ENCODE measurements around the gene PCDHB11.
"Not testable (repeated sequence)": the region's sequence is repeated elsewhere in the genome, so short reads cannot be mapped to it uniquely, and the experiment has no call there.

The PCDHB11 gene

GRCh38 chr5:141175933-141176332, 23.5 kb upstream of the PCDHB11 start:
- Mint-ChIP-seq H3K27ac (no peak overlapping the region), H3K9me3 (peaks cover 0 to 7% of the 10 kb centered on the region in 2 donors), H3K4me1 (ENCODE audit: low read depth in 2 of 2) (peaks cover 4 to 7% of the 10 kb centered on the region in 2 donors), H3K36me3 (ENCODE audit: insufficient read depth) (peaks cover 8% of the 10 kb centered on the region), H3K4me3 (no peak overlapping the region), H3K27me3 (peaks cover 10 to 13% of the 10 kb centered on the region in 2 donors)
- ATAC-seq (replicated peaks) = no peak
- no peak for DNase-seq

- H3K27me3 Mint-ChIP-seq = peaks cover 14 to 18% of the 10 kb centered on the region in 2 donors
- H3K4me1 Mint-ChIP-seq (ENCODE audit: low read depth in 2 of 2); H3K36me3 Mint-ChIP-seq (ENCODE audit: insufficient read depth); H3K9me3 Mint-ChIP-seq; DNase-seq; H3K4me3 Mint-ChIP-seq; ATAC-seq (replicated peaks); H3K27ac Mint-ChIP-seq: not testable (repeated sequence)
Observed at GRCh38 chr5:141177577-141178191, 21.7 kb upstream of the PCDHB11 start, which contains the start of gene PCDHB8. Gene PCDHB8 (plus strand): TSS chr5:141177790. CDS start chr5:141178035, 245 bp downstream.

GRCh38 chr5:141179371-141179770, 20.1 kb upstream of the PCDHB11 start:
- not testable (repeated sequence) for ATAC-seq (replicated peaks); H3K27ac Mint-ChIP-seq; DNase-seq; H3K9me3 Mint-ChIP-seq; H3K4me1 Mint-ChIP-seq (ENCODE audit: low read depth in 2 of 2); H3K36me3 Mint-ChIP-seq (ENCODE audit: insufficient read depth); H3K4me3 Mint-ChIP-seq
- peaks cover 22 to 29% of the 10 kb centered on the region in 2 donors for H3K27me3 Mint-ChIP-seq

GRCh38 chr5:141179876-141180275, 19.6 kb upstream of the PCDHB11 start:
- H3K36me3 Mint-ChIP-seq (ENCODE audit: insufficient read depth); H3K9me3 Mint-ChIP-seq; H3K4me1 Mint-ChIP-seq (ENCODE audit: low read depth in 2 of 2); H3K27ac Mint-ChIP-seq; ATAC-seq (replicated peaks); DNase-seq; H3K4me3 Mint-ChIP-seq: not testable (repeated sequence)
- peaks cover 27 to 34% of the 10 kb centered on the region in 2 donors for H3K27me3 Mint-ChIP-seq

GRCh38 chr5:141180313-141180712, 19.1 kb upstream of the PCDHB11 start:
- no peak overlapping the region for H3K4me3 Mint-ChIP-seq
- DNase-seq = no peak
- H3K4me1 Mint-ChIP-seq (ENCODE audit: low read depth in 2 of 2) = no peaks in the 10 kb centered on the region
- H3K27ac Mint-ChIP-seq = no peak overlapping the region
- H3K36me3 Mint-ChIP-seq (ENCODE audit: insufficient read depth) = no peaks in the 10 kb centered on the region
- no peak for ATAC-seq (replicated peaks)
- peaks cover 0 to 1% of the 10 kb centered on the region in 2 donors for H3K9me3 Mint-ChIP-seq
- H3K27me3 Mint-ChIP-seq = peaks cover 32 to 38% of the 10 kb centered on the region in 2 donors

- Mint-ChIP-seq H3K36me3 (ENCODE audit: insufficient read depth) (no peaks in the 10 kb centered on the region), H3K27ac (no peak within 1 kb of the TSS), H3K4me1 (ENCODE audit: low read depth in 2 of 2) (peaks cover 5% of the 10 kb centered on the region in 2 donors), H3K27me3 (peaks cover 32 to 53% of the 10 kb centered on the region in 2 donors), H3K4me3 (no peak within 1 kb of the TSS), H3K9me3 (peaks cover 0 to 1% of the 10 kb centered on the region in 2 donors)
- ATAC-seq (replicated peaks) (no peak), DNase-seq (no peak)
Observed at GRCh38 chr5:141182248-141182647, 17.2 kb upstream of the PCDHB11 start, which contains the start of gene PCDHB16. Gene PCDHB16 (plus strand): TSS chr5:141182387. CDS start chr5:141182560, 173 bp downstream.

GRCh38 chr5:141184117-141184855, 15.1 kb upstream of the PCDHB11 start:
- H3K27ac Mint-ChIP-seq; H3K4me3 Mint-ChIP-seq; ATAC-seq (replicated peaks); H3K36me3 Mint-ChIP-seq (ENCODE audit: insufficient read depth); DNase-seq; H3K4me1 Mint-ChIP-seq (ENCODE audit: low read depth in 2 of 2); H3K9me3 Mint-ChIP-seq: not testable (repeated sequence)
- peaks cover 45 to 67% of the 10 kb centered on the region in 2 donors for H3K27me3 Mint-ChIP-seq

GRCh38 chr5:141186897-141187512, 12.4 kb upstream of the PCDHB11 start, which contains the start of gene PCDHB9:
Gene PCDHB9 (plus strand): TSS chr5:141187161. CDS start chr5:141187319, 158 bp downstream.
- H3K27ac Mint-ChIP-seq = no peak within 1 kb of the TSS
- H3K4me3 Mint-ChIP-seq = peak within 1 kb of the TSS; percentile 46 to 60
- H3K36me3 Mint-ChIP-seq (ENCODE audit: insufficient read depth) = no peaks in the 10 kb centered on the region
- ATAC-seq (replicated peaks) (peak; percentile 42), DNase-seq (peak in 2 of 3 experiments; percentile 12 to 14)
- peaks cover 54 to 80% of the 10 kb centered on the region in 2 donors for H3K27me3 Mint-ChIP-seq
- H3K4me1 Mint-ChIP-seq (ENCODE audit: low read depth in 2 of 2) = peaks cover 8% of the 10 kb centered on the region in 2 donors
- H3K9me3 Mint-ChIP-seq = peaks cover 0 to 1% of the 10 kb centered on the region in 2 donors

GRCh38 chr5:141188682-141189081, 10.7 kb upstream of the PCDHB11 start:
- not testable (repeated sequence) for H3K4me3 Mint-ChIP-seq; H3K36me3 Mint-ChIP-seq (ENCODE audit: insufficient read depth); ATAC-seq (replicated peaks); H3K27ac Mint-ChIP-seq; H3K9me3 Mint-ChIP-seq; DNase-seq
- peaks cover 48 to 77% of the 10 kb centered on the region in 2 donors for H3K27me3 Mint-ChIP-seq
- peaks cover 10 to 11% of the 10 kb centered on the region in 2 donors for H3K4me1 Mint-ChIP-seq (ENCODE audit: low read depth in 2 of 2)

GRCh38 chr5:141189131-141189530, 10.3 kb upstream of the PCDHB11 start:
- not testable (repeated sequence) for H3K4me3 Mint-ChIP-seq; H3K9me3 Mint-ChIP-seq; H3K27ac Mint-ChIP-seq; ATAC-seq (replicated peaks); DNase-seq; H3K36me3 Mint-ChIP-seq (ENCODE audit: insufficient read depth)
- peaks cover 48 to 76% of the 10 kb centered on the region in 2 donors for H3K27me3 Mint-ChIP-seq
- H3K4me1 Mint-ChIP-seq (ENCODE audit: low read depth in 2 of 2) = peaks cover 10 to 11% of the 10 kb centered on the region in 2 donors

- no peaks in the 10 kb centered on the region for H3K9me3 Mint-ChIP-seq
- H3K4me3 Mint-ChIP-seq = no peak within 1 kb of the TSS
- H3K27ac Mint-ChIP-seq = no peak within 1 kb of the TSS
- DNase-seq (no peak), ATAC-seq (replicated peaks) (no peak)
- peaks cover 5 to 6% of the 10 kb centered on the region in 2 donors for H3K4me1 Mint-ChIP-seq (ENCODE audit: low read depth in 2 of 2)
- H3K36me3 Mint-ChIP-seq (ENCODE audit: insufficient read depth) = peaks cover 2% of the 10 kb centered on the region
- peaks cover 46 to 61% of the 10 kb centered on the region in 2 donors for H3K27me3 Mint-ChIP-seq
Observed at GRCh38 chr5:141192110-141192725, 7.2 kb upstream of the PCDHB11 start, which contains the start of gene PCDHB10. Gene PCDHB10 (plus strand): TSS chr5:141192353. CDS start chr5:141192553, 200 bp downstream.

- not testable (repeated sequence) for H3K4me1 Mint-ChIP-seq (ENCODE audit: low read depth in 2 of 2); H3K27ac Mint-ChIP-seq; H3K4me3 Mint-ChIP-seq; ATAC-seq (replicated peaks); DNase-seq; H3K36me3 Mint-ChIP-seq (ENCODE audit: insufficient read depth); H3K9me3 Mint-ChIP-seq
- peaks cover 51 to 67% of the 10 kb centered on the region in 2 donors for H3K27me3 Mint-ChIP-seq
Observed at GRCh38 chr5:141194332-141194731, 5.1 kb upstream of the PCDHB11 start.

- ATAC-seq (replicated peaks) = no peak
- H3K27me3 Mint-ChIP-seq = peaks cover 46 to 69% of the 10 kb centered on the region in 2 donors
Observed at GRCh38 chr5:141196363-141196762, 3.1 kb upstream of the PCDHB11 start.

More at GRCh38 chr5:141196363-141196762, 3.1 kb upstream of the PCDHB11 start:
- no peaks in the 10 kb centered on the region for H3K9me3 Mint-ChIP-seq
- DNase-seq = no peak
- H3K27ac Mint-ChIP-seq = no peak overlapping the region
- H3K4me3 Mint-ChIP-seq = no peak overlapping the region
- peaks cover 2 to 3% of the 10 kb centered on the region in 2 donors for H3K4me1 Mint-ChIP-seq (ENCODE audit: low read depth in 2 of 2)
- peaks cover 2% of the 10 kb centered on the region for H3K36me3 Mint-ChIP-seq (ENCODE audit: insufficient read depth)

Measured in effector memory CD8-positive, alpha-beta T cell (primary cell).